Adipose tissue (tissue), 3 donors: ENCODE results near the gene IQCM. TPM values are rescaled to one million over a fixed set of nuclear protein-coding genes. Genes with fewer than 3 reads are reported as not detected.
"Not testable (repeated sequence)": the region's sequence is repeated elsewhere in the genome, so short reads cannot be mapped to it uniquely, and the experiment has no call there.

Experiments
- H3K27ac ChIP-seq: one replicate; pipeline ENCODE4 v1.5.1; 2013; ENCODE audit warnings: low read depth, low read length
- WGBS, 3 donors: extraction: QIAGEN DNeasy Blood & Tissue Kit; methylation state at CpG; one replicate each; pipeline ENCODE4 v1.1.7; 2013; 5-methylcytosine and 5-hydroxymethylcytosine counted together
- polyA plus RNA-seq, 3 donors: library from polyadenylated mRNA; stranded (reverse); fragments of 200-250 nt; gene quantifications; one replicate each; pipeline ENCODE4 v1.2.3, GENCODE V29; 2013
- donor health status: healthy with polysubstance abuse.
- donor health status: Bipolar disorder and iron deficiency.
- donor health status: healthy.

The IQCM gene
- polyA plus RNA-seq, 3 donors, result not detected

- 42 to 72% (median 65%) methylated on average over 3 of the region's 3 CpGs for WGBS, 3 donors
- no peak overlapping the region for H3K27ac ChIP-seq
Observed at GRCh38 chr4:149404143-149404542, 411.5 kb downstream of the IQCM start.

GRCh38 chr4:149403081-149403480 is 412.6 kb downstream of the IQCM start:
- H3K27ac ChIP-seq, result no peak overlapping the region
- WGBS, 3 donors, result 42 to 79% (median 46%) methylated on average over 2 of the region's 2 CpGs

- no peak overlapping the region for H3K27ac ChIP-seq
- 52 to 58% (median 57%) methylated on average over 3 of the region's 3 CpGs for WGBS, 3 donors
Observed at GRCh38 chr4:149398993-149399392, 416.6 kb downstream of the IQCM start.

GRCh38 chr4:149370785-149371420 is 444.7 kb downstream of the IQCM start:
- 33 to 51% (median 46%) methylated on average over 4 of the region's 4 CpGs for WGBS, 3 donors

GRCh38 chr4:149370002-149370401 is 445.6 kb downstream of the IQCM start:
- no peak overlapping the region for H3K27ac ChIP-seq
- WGBS, 3 donors, result 71 to 85% (median 84%) methylated on average over 3 of the region's 3 CpGs

More at GRCh38 chr4:149370785-149371420, 444.7 kb downstream of the IQCM start:
- no peak overlapping the region for H3K27ac ChIP-seq

- no peak overlapping the region for H3K27ac ChIP-seq
- WGBS, 3 donors, result 65 to 78% (median 77%) methylated on average over 3 of the region's 3 CpGs
Observed at GRCh38 chr4:149353241-149353640, 462.4 kb downstream of the IQCM start.

DNA sequence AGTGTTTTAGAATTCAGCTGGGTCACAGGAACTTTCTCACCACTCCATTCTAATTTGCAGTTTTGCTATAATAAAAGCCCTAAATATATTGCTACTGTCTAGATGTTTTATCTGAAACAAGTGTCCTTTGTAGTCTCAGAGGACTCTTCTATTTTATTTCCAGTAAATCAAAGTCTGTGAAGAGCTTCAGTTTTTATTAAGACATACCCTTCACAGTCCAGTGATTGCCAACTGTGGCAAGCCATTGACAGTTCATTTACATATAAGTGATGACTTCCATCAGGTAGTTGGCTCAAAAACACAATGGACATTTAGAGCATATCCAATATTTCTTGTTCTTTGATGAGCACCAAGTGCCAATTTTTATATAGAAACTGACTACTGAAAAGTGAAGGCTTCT is 466.1 kb downstream of the IQCM start:
- no peak overlapping the region for H3K27ac ChIP-seq

DNA sequence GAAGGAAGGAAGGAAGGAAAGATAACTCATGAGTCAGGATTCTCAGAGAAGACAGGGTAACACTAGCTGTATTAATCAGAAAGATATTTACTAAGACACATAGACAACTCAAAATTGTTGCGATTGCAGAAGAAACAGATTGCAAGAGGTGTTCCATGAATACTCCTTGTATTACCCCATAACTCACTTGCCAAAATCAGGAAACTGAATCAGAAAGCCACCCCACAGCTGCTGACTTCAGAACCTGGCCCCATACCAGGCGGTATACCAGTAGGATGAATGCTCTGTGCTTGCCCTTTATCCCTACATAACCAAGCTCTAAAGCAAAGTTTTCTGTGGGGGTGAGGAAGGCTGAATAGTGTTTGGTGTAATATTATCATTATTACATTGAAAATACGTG is 468.5 kb downstream of the IQCM start:
- H3K27ac ChIP-seq, result no peak overlapping the region
- WGBS, 3 donors, result 75 to 85% (median 79%) methylated on average over 3 of the region's 3 CpGs

GRCh38 chr4:149345424-149345823 is 470.2 kb downstream of the IQCM start:
- no peak overlapping the region for H3K27ac ChIP-seq
- 82 to 98% (median 93%) methylated on average over 1 of the region's 1 CpG for WGBS, 3 donors

DNA sequence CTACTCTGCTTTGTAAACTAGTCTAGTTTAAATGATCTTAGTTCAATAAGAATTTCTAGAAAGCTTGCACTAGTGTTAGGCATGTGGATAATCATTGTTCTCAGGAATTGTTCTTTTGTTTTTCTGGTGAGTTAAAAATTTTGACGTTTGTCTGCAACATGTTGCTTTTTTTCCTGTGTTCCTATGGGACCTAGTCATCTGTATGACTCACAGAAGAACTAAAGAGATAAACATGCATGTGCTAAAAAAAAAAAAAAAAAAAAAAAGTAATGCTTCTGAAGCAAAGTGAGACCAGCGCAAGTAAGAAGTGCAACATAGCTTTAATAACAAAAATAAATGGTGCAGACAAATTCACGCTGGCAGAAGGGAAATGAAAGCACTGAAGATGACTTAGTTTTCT is 471.2 kb downstream of the IQCM start:
- no peak overlapping the region for H3K27ac ChIP-seq
- 55 to 64% (median 58%) methylated on average over 3 of the region's 3 CpGs for WGBS, 3 donors

GRCh38 chr4:149343614-149344013 is 472.0 kb downstream of the IQCM start:
- H3K27ac ChIP-seq, result no peak overlapping the region

- H3K27ac ChIP-seq, result not testable (repeated sequence)
- WGBS, 3 donors, result 62 to 81% (median 79%) methylated on average over 5 of the region's 5 CpGs
Observed at GRCh38 chr4:149341117-149341516, 474.5 kb downstream of the IQCM start.

DNA sequence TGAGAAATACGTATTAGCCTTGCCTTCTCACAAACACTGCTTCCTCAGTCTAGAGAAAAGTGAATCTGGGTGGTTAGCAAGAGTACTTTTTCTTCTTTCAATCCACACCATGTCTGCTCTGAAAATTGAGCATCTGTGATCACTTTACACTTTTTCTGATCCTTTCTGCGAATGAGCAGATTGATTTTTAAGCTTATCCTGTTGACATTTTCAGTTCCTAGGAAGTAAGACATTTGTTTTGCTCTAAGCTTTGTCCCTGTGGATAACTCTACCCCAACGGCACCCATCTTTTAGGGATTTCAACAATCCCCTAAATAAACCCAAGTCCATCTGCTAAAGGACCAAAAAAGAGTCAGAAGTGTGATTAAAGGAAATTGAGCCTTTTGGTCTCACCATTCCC is 487.5 kb downstream of the IQCM start:
- 63 to 69% (median 66%) methylated on average over 3 of the region's 3 CpGs for WGBS, 3 donors
- no peak overlapping the region for H3K27ac ChIP-seq

GRCh38 chr4:149322203-149322602 is 493.4 kb downstream of the IQCM start:
- no peak overlapping the region for H3K27ac ChIP-seq
- WGBS, 3 donors, result 81 to 91% (median 90%) methylated on average over 1 of the region's 1 CpG

- no peak overlapping the region for H3K27ac ChIP-seq
- 37 to 67% (median 54%) methylated on average over 1 of the region's 1 CpG for WGBS, 3 donors
Observed at GRCh38 chr4:149321438-149321837, 494.2 kb downstream of the IQCM start.

DNA sequence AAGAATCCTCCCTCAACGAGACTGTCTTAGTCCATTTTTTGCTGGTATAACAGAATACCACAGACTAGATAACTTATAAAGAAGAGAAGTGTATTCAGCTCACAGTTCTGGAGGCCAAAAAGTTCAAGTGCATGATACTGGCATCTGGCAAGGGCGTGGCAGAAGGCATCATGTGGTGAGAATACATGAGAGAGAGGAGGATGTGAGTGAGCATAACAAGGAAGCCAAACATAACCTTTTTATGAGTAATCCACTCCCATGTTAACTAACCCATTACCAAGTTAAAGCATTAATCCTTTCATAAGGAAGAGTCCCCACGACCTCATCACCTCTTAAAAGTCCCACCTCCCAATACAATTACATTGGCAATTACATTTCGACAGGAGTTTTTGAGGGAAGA is 504.6 kb downstream of the IQCM start:
- 51 to 62% (median 58%) methylated on average over 4 of the region's 4 CpGs for WGBS, 3 donors
- H3K27ac ChIP-seq, result no peak overlapping the region

- no peak overlapping the region for H3K27ac ChIP-seq
Observed at GRCh38 chr4:149306537-149306936, 509.1 kb downstream of the IQCM start.
